ENCODE measurements around the gene LRIG1. TPM values are rescaled to one million over a fixed set of nuclear protein-coding genes. Genes with fewer than 3 reads are reported as not detected.

Gene LRIG1
- total and polyA plus RNA-seq, 9 of the 15 experiments (the other 6 are each of a cell fraction or from before 2014, with no cell fraction given): 0.05 to 0.38 (median 0.13) TPM; not detected in 3

- no peak for ATAC-seq
Observed at GRCh38 chr3:66418475-66418931, 82.3 kb downstream of the LRIG1 start.

More at GRCh38 chr3:66418475-66418931, 82.3 kb downstream of the LRIG1 start:
- Histone ChIP-seq H3K27ac (ENCODE audit: extremely low read depth, low read depth, low read length) (no peak overlapping the region), H3K27me3 (ENCODE audit: control insufficient read depth in 2 of 2, insufficient read depth in 2 of 2, low read length in 2 of 2) (peaks cover 0 to 26% of the 10 kb centered on the region in 2 experiments; a peak in 3 of 5 replicates), H3K36me3 (ENCODE audit: control insufficient read depth, insufficient read depth, low read length) (no peaks in the 10 kb centered on the region), H3K4me2 (ENCODE audit: insufficient read depth, low read length) (no peak overlapping the region), H3K9ac (ENCODE audit: insufficient read depth in 1 of 2, low read depth in 2 of 2, low read length in 2 of 2) (no peak overlapping the region), H3K9me3 (replicated peaks; ENCODE audit: control insufficient read depth, insufficient read depth, low read depth, low read length) (no peaks in the 10 kb centered on the region), H3K9me1 (ENCODE audit: control insufficient read depth, insufficient read depth, low read length) (no peaks in the 10 kb centered on the region), H4K20me1 (replicated peaks; ENCODE audit: control insufficient read depth, insufficient read depth, low read length) (no peaks in the 10 kb centered on the region; the same call in 1 of the 2 replicates), H3K4me1 (replicated peaks in 1 of 2; ENCODE audit: control insufficient read depth in 2 of 2, insufficient read depth in 2 of 2, low read length in 2 of 2) (no peaks in the 10 kb centered on the region), H3K79me2 (ENCODE audit: control insufficient read depth, insufficient read depth, low read length) (no peaks in the 10 kb centered on the region), H3K4me3 (no peak overlapping the region), H2AFZ (ENCODE audit: low read depth, low read length) (no peak overlapping the region)
- TF ChIP-seq TAF15 (IDR thresholded peaks at IDR 0.05; ENCODE audit: low read depth, low read length) (no peak), MCM2 (IDR thresholded peaks at IDR 0.05; ENCODE audit: low read depth) (no peak), FUS (optimal IDR thresholded peaks at IDR 0.05; ENCODE audit: low read depth, low read length) (no peak), USF2 (CRISPR knock-in tag; IDR thresholded peaks at IDR 0.05) (no peak), SMAD3 (CRISPR knock-in tag; conservative IDR thresholded peaks at IDR 0.05) (no peak), BDP1 (IDR thresholded peaks at IDR 0.05; ENCODE audit: insufficient read depth, insufficient read length) (no peak), HMG20A (CRISPR knock-in tag; conservative IDR thresholded peaks at IDR 0.05) (no peak), PCBP1 (IDR thresholded peaks at IDR 0.05; ENCODE audit: low read depth, low read length, poor library complexity, severe bottlenecking) (no peak)
- 6% methylated on average over 8 of the region's 12 CpGs for WGBS (ENCODE audit: insufficient coverage, low coverage, missing lambda C conversion rate)
- ChIA-PET POLR2A (no interaction called here), CTCF (ENCODE audit: low intra/inter-chr PET ratio) (no interaction called here)
- FAIRE-seq: no peak
- no TSS peak for BruUV-seq (replicated peaks)
- intact Hi-C loops (cut with micrococcal nuclease): no loop called here
- in situ Hi-C loops (cut with MboI): no loop called here
- no peak for DNase-seq (ENCODE audit: extremely low read depth in 1 of 4, low spot score in 3 of 4)
